ENCODE measurements around the gene ZNF57. TPM values are rescaled to one million over a fixed set of nuclear protein-coding genes. Genes with fewer than 3 reads are reported as not detected.

Gene ZNF57
- total RNA-seq, 1 experiment from 2014 or later = 5.8 TPM

- intact Hi-C loops (cut with micrococcal nuclease; ENCODE audit: unreplicated experiment) = loop anchor here (5.0 kb wide), 2 partner anchors 142 to 162 kb away; no protein-coding TSS in a partner anchor
- H3K4me3 ChIP-seq (ENCODE audit: low read depth, low read length) = no peak overlapping the region
- Mint-ChIP-seq H3K4me1 (ENCODE audit: low read depth, unreplicated experiment) (no peaks in the 10 kb centered on the region), H3K36me3 (ENCODE audit: insufficient read depth, unreplicated experiment) (peaks cover 6% of the 10 kb centered on the region), H3K4me3 (ENCODE audit: unreplicated experiment) (no peak overlapping the region), H3K9me3 (ENCODE audit: unreplicated experiment) (no peaks in the 10 kb centered on the region), H3K27ac (ENCODE audit: unreplicated experiment) (no peak overlapping the region), H3K27me3 (ENCODE audit: insufficient read depth, unreplicated experiment) (no peaks in the 10 kb centered on the region)
- no peak for DNase-seq
- BruUV-seq (replicated peaks) = no TSS peak
- no peaks in the 10 kb centered on the region for H3K9me3 ChIP-seq
- H3K4me1 ChIP-seq = no peaks in the 10 kb centered on the region
- no peak for TF ChIP-seq CTCF (IDR thresholded peaks at IDR 0.05; ENCODE audit: insufficient read depth in 1 of 2, low read depth in 1 of 2, low read length in 1 of 2, severe bottlenecking in 1 of 2, unreplicated experiment in 1 of 2)
- ChIA-PET POLR2A (interaction anchor here (0.5 kb wide), 1 partner anchor 463 kb away, joined by 3 read pairs; no protein-coding TSS in a partner anchor), CTCF (interaction anchor here (0.6 kb wide), 1 partner anchor 425 kb away, joined by 9 read pairs; no protein-coding TSS in a partner anchor)
- H3K27me3 ChIP-seq (replicated peaks; ENCODE audit: control insufficient read depth, insufficient read depth, low read length) = no peaks in the 10 kb centered on the region
- no peaks in the 10 kb centered on the region for H3K36me3 ChIP-seq (ENCODE audit: control insufficient read depth, insufficient read depth, low read length)
Measured at GRCh38 chr19:2964874-2965273, 64.1 kb downstream of the ZNF57 start.

GRCh38 chr19:2967972-2968371 lies 67.2 kb downstream of the ZNF57 start:
- Histone ChIP-seq H3K4me1 (no peaks in the 10 kb centered on the region), H3K4me3 (ENCODE audit: low read depth, low read length) (no peak overlapping the region), H3K27me3 (replicated peaks; ENCODE audit: control insufficient read depth, insufficient read depth, low read length) (no peaks in the 10 kb centered on the region), H3K9me3 (no peaks in the 10 kb centered on the region), H3K36me3 (ENCODE audit: control insufficient read depth, insufficient read depth, low read length) (no peaks in the 10 kb centered on the region)
- TF ChIP-seq CTCF (IDR thresholded peaks at IDR 0.05; ENCODE audit: insufficient read depth in 1 of 2, low read depth in 1 of 2, low read length in 1 of 2, severe bottlenecking in 1 of 2, unreplicated experiment in 1 of 2) = no peak
- Mint-ChIP-seq H3K4me1 (ENCODE audit: low read depth, unreplicated experiment) (no peaks in the 10 kb centered on the region), H3K27ac (ENCODE audit: unreplicated experiment) (no peak overlapping the region), H3K27me3 (ENCODE audit: insufficient read depth, unreplicated experiment) (no peaks in the 10 kb centered on the region), H3K9me3 (ENCODE audit: unreplicated experiment) (no peaks in the 10 kb centered on the region), H3K4me3 (ENCODE audit: unreplicated experiment) (no peak overlapping the region), H3K36me3 (ENCODE audit: insufficient read depth, unreplicated experiment) (no peaks in the 10 kb centered on the region)
- ChIA-PET CTCF (interaction anchor here (1.3 kb wide), 1 partner anchor 67 kb away, joined by 4 read pairs; no protein-coding TSS in a partner anchor), POLR2A (no interaction called here)
- DNase-seq = no peak
- BruUV-seq (replicated peaks) = no TSS peak
- intact Hi-C loops (cut with micrococcal nuclease; ENCODE audit: unreplicated experiment) = no loop called here

Other genes with a start within 250 kb of the ZNF57 start
- 0.28 and 0.43 TPM in 2 replicates for gene GNG7, start 198.2 kb upstream of the ZNF57 start, total RNA-seq (2022)
- gene DIRAS1, start 179.6 kb upstream of the ZNF57 start, total RNA-seq (2022) = 2.3 TPM in 2 replicates
- 33.2 and 35.0 TPM in 2 replicates for gene SLC39A3, start 160.9 kb upstream of the ZNF57 start, total RNA-seq (2022)
- gene SGTA, start 117.7 kb upstream of the ZNF57 start, total RNA-seq (2022) = 90.1 TPM in 2 replicates
- 118 and 119 TPM in 2 replicates for gene THOP1, start 115.4 kb upstream of the ZNF57 start, total RNA-seq (2022)
- gene ZNF554, start 81.1 kb upstream of the ZNF57 start, total RNA-seq (2022) = 3.6 and 3.7 TPM in 2 replicates
- 4.7 and 6.2 TPM in 2 replicates for gene ZNF555, start 59.5 kb upstream of the ZNF57 start, total RNA-seq (2022)
- 0.57 and 0.93 TPM in 2 replicates for gene ZNF556, start 33.6 kb upstream of the ZNF57 start, total RNA-seq (2022)
- gene ZNF77, start 44.0 kb downstream of the ZNF57 start, total RNA-seq (2022) = 6.3 and 6.6 TPM in 2 replicates
- gene TLE6, start 76.6 kb downstream of the ZNF57 start, total RNA-seq (2022) = 1.4 and 1.9 TPM in 2 replicates
- 29.2 and 31.3 TPM in 2 replicates for gene TLE2, start 128.4 kb downstream of the ZNF57 start, total RNA-seq (2022)
- gene TLE5, start 161.6 kb downstream of the ZNF57 start, total RNA-seq (2022) = 132 and 144 TPM in 2 replicates
- 50.0 and 50.7 TPM in 2 replicates for gene GNA11, start 193.4 kb downstream of the ZNF57 start, total RNA-seq (2022)
- gene GNA15, start 235.1 kb downstream of the ZNF57 start, total RNA-seq (2022) = not detected in 2 replicates